Activated CD8-positive, alpha-beta memory T cell treated with anti-CD3 and anti-CD28 coated beads, Interleukin-2, amount 10 ng/mL, durations not matched to agents 7 days and 5 days (primary cell): ENCODE results near the gene DGKI. TPM values are rescaled to one million over a fixed set of nuclear protein-coding genes. Genes with fewer than 3 reads are reported as not detected.

ENCODE experiments used
- ATAC-seq: fragments of 150-1000 bp; cut with Tn5 transposase; one replicate; pipeline ENCODE4 v1.10.0; 2021; ENCODE audit warnings: moderate library complexity
- CTCF ChIA-PET: fragments of 350-600 bp; sonication (Branson Sonifier 250); formaldehyde crosslinking; loops from one replicate; lab custom pipeline; 2021; ENCODE audit warnings: antibody characterized with exemption; lab: Charles Lee
- DNase-seq: peaks from one replicate; pipeline ENCODE4 v3.0.0-alpha.2; 2020
- H3K27ac Mint-ChIP-seq: one replicate; pipeline ENCODE4 v1.8.0; 2021; ENCODE audit warnings: mild to moderate bottlenecking, mixed read lengths
- H3K27me3 Mint-ChIP-seq: one replicate; pipeline ENCODE4 v1.8.0; 2021; ENCODE audit warnings: mixed read lengths
- H3K36me3 Mint-ChIP-seq: one replicate; pipeline ENCODE4 v1.8.0; 2021; ENCODE audit warnings: mild to moderate bottlenecking, mixed read lengths
- H3K4me1 Mint-ChIP-seq: one replicate; pipeline ENCODE4 v1.8.0; 2021; ENCODE audit warnings: mixed read lengths
- H3K4me3 Mint-ChIP-seq: one replicate; pipeline ENCODE4 v1.8.0; 2021; ENCODE audit warnings: mild to moderate bottlenecking, moderate library complexity, mixed read lengths
- H3K9me3 Mint-ChIP-seq: one replicate; pipeline ENCODE4 v1.8.0; 2022; ENCODE audit warnings: low read depth, mixed read lengths
- total RNA-seq, 2 experiments: library from RNA; stranded (reverse); gene quantifications; one replicate each; pipeline ENCODE4 v1.2.3, GENCODE V29; 2021

The DGKI gene
- total RNA-seq, 2 experiments from 2014 or later, result 2.2 TPM; not detected in 1

DNA sequence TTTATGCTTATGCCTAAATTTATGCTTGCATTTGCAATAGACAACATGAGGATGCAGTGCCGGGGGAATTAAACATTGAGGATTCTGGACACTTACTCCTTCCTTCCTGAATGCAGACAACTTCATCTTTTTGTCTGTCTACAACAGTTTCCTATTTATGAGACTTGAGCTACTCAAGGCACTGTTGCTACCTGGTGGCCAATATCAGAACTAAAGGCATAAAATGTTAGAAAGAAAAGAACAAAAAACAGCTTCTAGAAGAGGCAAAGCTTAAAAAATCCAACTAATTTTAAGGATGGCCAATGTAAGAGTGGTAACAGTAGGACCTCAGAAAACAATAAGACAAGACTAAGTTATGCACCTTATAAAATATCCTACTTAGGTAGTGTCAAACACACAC lies 358.7 kb downstream of the DGKI start:
- Mint-ChIP-seq H3K4me1 (no peaks in the 10 kb centered on the region), H3K9me3 (no peaks in the 10 kb centered on the region), H3K36me3 (no peaks in the 10 kb centered on the region), H3K27ac (no peak overlapping the region), H3K27me3 (no peaks in the 10 kb centered on the region), H3K4me3 (no peak overlapping the region)
- ATAC-seq (no peak), DNase-seq (no peak)
- CTCF ChIA-PET, result no interaction called here

DNA sequence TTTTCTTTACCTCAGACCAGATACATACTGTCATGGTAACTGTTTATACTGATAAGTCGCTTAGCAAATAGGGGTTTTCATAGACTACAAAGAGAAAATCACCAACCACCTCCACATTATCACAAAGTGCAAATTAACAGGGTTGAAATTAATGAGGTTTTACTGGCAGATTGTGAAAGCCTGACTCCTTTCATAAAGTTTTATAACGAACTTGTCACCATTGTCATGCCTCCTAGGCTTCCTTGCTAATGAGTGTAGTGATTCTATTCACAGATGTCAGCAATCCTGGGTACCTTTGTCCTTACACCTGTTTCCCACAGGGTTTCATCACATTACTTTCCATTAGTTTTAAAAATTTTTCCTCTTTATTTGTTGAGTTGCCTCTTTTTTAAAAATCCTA lies 361.0 kb downstream of the DGKI start:
- CTCF ChIA-PET, result no interaction called here
- H3K27ac Mint-ChIP-seq, result no peak overlapping the region
- no peaks in the 10 kb centered on the region for H3K27me3 Mint-ChIP-seq
- DNase-seq (no peak), ATAC-seq (no peak)
- H3K4me3 Mint-ChIP-seq, result no peak overlapping the region
- no peaks in the 10 kb centered on the region for H3K9me3 Mint-ChIP-seq
- no peaks in the 10 kb centered on the region for H3K4me1 Mint-ChIP-seq
- H3K36me3 Mint-ChIP-seq, result no peaks in the 10 kb centered on the region

DNA sequence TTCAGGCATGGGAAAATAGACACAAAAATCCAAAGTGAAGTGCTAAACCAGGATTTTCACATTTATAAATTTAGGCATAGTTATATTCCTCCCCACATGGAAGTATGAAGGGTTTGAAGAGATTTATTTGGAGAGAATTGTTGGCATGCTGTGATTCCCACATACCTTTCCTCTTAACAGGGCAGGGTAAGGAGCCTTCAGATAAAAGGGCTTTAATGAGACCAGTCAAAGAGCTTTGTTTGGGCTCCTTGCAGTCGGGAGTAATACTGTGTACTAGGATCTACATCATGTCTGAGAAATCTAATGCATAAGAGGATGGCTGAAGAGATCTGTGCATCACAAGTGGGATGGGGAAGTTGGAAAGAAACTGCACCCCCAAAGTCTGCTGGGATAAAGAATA lies 362.4 kb downstream of the DGKI start:
- Mint-ChIP-seq H3K27me3 (no peaks in the 10 kb centered on the region), H3K36me3 (no peaks in the 10 kb centered on the region), H3K9me3 (no peaks in the 10 kb centered on the region), H3K27ac (no peak overlapping the region), H3K4me1 (no peaks in the 10 kb centered on the region), H3K4me3 (no peak overlapping the region)
- DNase-seq (no peak), ATAC-seq (no peak)
- CTCF ChIA-PET, result interaction anchor here (0.6 kb wide), 1 partner anchor 149 kb away, joined by 4 read pairs; no protein-coding TSS in a partner anchor

DNA sequence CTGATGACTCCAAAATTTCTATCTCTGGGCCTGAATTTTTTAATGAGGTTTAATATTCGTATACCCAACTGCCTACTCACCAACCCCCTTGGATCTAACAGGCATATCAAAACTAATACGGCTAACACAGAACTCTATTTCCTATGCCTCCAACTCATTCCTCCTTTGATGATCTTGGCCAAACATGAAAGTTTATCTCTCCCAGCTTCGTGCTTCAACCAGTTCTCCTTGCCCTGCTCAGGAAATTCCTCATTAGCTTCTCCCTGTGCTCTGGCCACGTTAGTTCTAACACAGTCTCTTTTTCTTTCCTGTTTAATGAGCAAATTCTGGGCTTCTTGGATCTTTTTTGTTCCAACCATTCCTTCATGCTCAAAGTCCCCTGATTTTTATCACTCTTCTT lies 364.3 kb downstream of the DGKI start:
- H3K4me1 Mint-ChIP-seq, result no peaks in the 10 kb centered on the region
- H3K27ac Mint-ChIP-seq, result no peak overlapping the region
- CTCF ChIA-PET, result no interaction called here
- no peaks in the 10 kb centered on the region for H3K36me3 Mint-ChIP-seq
- H3K9me3 Mint-ChIP-seq, result no peaks in the 10 kb centered on the region
- H3K4me3 Mint-ChIP-seq, result no peak overlapping the region
- no peaks in the 10 kb centered on the region for H3K27me3 Mint-ChIP-seq
- ATAC-seq (no peak), DNase-seq (no peak)

DNA sequence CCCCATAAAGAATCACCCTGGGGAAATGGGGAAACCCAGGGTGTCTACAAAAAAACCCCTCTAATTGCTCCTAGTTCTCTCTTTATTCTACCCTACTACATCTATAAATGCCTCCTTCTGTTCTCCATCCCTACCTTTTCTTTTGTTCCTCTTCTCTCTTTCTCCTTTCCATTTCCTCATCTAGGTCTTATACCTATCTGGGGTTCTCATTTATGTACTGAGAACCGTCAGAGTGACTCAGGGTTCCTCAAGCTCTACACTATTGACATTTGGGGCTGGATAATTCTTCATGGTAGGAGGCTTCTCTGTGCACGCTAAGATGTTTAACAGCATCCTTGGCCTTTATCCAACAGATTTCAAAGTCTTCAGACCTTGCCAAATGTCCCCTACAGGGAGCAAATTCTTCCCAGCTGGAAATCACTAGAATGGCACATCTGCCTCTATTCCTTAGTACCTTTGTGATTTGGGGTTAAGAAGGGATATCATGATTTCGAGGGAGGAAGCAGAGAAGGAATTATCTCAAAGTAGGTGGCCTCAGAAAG lies 365.9 kb downstream of the DGKI start:
- ATAC-seq, result no peak
- Mint-ChIP-seq H3K9me3 (no peaks in the 10 kb centered on the region), H3K36me3 (no peaks in the 10 kb centered on the region), H3K27ac (no peak overlapping the region), H3K4me1 (no peaks in the 10 kb centered on the region), H3K27me3 (no peaks in the 10 kb centered on the region), H3K4me3 (no peak overlapping the region)
- CTCF ChIA-PET, result no interaction called here
- no peak for DNase-seq

DNA sequence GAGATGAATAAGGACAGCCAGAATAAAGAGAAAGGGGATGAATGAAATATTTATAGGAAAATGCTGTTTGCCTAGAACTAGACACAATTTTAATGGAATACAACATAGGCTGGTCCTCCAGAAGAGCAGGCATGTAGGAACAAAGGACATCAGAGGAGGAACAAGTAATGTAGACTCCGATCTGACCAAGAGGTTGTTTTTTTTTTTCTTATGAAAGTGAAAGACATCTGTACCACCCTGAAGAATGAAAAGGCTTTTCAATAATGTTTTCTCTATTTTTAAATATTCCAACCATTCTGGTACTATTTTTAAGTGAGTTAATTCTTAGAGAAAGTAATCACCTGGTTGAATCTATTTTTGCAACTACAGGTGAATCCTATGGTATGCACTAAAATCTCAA lies 366.4 kb downstream of the DGKI start:
- CTCF ChIA-PET, result no interaction called here
- no peak for ATAC-seq
- no peak for DNase-seq
- Mint-ChIP-seq H3K36me3 (no peaks in the 10 kb centered on the region), H3K4me1 (no peaks in the 10 kb centered on the region), H3K27ac (no peak overlapping the region), H3K9me3 (no peaks in the 10 kb centered on the region), H3K27me3 (no peaks in the 10 kb centered on the region), H3K4me3 (no peak overlapping the region)

DNA sequence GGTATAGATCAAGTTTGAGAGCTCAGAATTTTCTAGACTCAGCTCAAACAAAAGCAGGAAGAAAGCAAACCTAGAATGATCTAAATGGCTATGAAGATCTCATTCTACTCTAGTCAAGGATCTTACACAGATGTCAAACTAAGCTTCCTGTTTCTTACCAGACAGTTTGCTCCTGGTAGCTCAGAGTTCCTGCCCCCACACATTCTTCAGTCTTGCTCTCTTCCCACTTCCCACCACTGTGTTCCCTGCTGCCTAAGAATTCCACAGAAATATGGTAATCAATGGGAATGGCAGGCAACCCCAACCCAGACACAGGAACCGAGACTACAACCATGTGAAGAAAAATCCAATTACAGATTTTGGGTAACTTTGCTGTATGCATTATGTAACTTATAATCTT lies 369.8 kb downstream of the DGKI start:
- H3K4me3 Mint-ChIP-seq, result no peak overlapping the region
- no peak overlapping the region for H3K27ac Mint-ChIP-seq
- H3K4me1 Mint-ChIP-seq, result no peaks in the 10 kb centered on the region
- DNase-seq, result no peak
- no peaks in the 10 kb centered on the region for H3K9me3 Mint-ChIP-seq
- no peak for ATAC-seq
- no peaks in the 10 kb centered on the region for H3K36me3 Mint-ChIP-seq
- H3K27me3 Mint-ChIP-seq, result no peaks in the 10 kb centered on the region
- CTCF ChIA-PET, result no interaction called here

DNA sequence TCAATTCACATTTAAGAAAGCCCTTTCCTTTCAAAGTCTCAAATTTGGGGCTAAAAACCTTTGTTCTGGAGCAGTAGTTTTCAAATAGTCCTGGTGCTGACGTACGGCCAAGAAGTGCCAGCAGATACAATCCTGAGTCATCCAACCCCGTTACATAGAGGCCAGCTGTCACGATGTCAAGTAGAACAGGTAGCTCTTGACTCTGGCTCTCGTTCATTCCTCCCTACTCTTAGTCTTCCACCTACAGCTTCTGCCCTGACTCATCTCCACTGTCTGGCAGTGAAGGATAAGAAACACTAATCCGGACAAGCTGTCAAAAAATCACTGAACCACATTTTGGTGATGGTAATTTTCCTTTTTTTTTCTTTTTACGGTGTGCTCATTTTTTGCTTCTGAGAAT lies 370.8 kb downstream of the DGKI start:
- Mint-ChIP-seq H3K27me3 (no peaks in the 10 kb centered on the region), H3K4me3 (no peak overlapping the region), H3K9me3 (no peaks in the 10 kb centered on the region), H3K4me1 (no peaks in the 10 kb centered on the region), H3K27ac (no peak overlapping the region), H3K36me3 (no peaks in the 10 kb centered on the region)
- CTCF ChIA-PET, result interaction anchor here (1.4 kb wide), 1 partner anchor 14 kb away, joined by 3 read pairs; no protein-coding TSS in a partner anchor
- ATAC-seq (no peak), DNase-seq (no peak)

DNA sequence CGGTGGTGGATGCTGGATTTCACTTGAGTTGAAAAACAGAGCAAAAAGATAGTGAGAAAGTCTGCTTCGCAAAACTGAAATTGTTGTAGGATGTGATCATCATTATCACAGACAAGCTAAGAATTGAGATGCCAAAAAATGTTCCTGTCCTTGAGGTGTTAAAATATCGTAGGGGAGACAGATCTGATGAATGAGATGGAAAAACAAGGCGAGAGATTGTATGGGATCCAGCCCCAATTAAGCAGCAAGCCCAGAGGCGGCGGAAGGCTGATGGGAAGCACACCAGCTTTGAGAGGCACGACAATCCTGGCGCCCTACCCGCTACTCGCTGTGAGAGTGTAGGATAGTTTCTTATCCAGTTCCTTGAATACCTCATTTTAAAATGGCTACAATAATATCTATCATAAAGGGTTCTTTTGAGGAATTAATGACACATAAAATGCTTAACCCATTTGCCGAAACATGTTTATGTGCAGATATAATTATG lies 372.2 kb downstream of the DGKI start:
- no peaks in the 10 kb centered on the region for H3K36me3 Mint-ChIP-seq
- ATAC-seq, result no peak
- no peak overlapping the region for H3K4me3 Mint-ChIP-seq
- no peaks in the 10 kb centered on the region for H3K4me1 Mint-ChIP-seq
- H3K27me3 Mint-ChIP-seq, result no peaks in the 10 kb centered on the region
- no peaks in the 10 kb centered on the region for H3K9me3 Mint-ChIP-seq
- CTCF ChIA-PET, result no interaction called here
- no peak overlapping the region for H3K27ac Mint-ChIP-seq
- no peak for DNase-seq

DNA sequence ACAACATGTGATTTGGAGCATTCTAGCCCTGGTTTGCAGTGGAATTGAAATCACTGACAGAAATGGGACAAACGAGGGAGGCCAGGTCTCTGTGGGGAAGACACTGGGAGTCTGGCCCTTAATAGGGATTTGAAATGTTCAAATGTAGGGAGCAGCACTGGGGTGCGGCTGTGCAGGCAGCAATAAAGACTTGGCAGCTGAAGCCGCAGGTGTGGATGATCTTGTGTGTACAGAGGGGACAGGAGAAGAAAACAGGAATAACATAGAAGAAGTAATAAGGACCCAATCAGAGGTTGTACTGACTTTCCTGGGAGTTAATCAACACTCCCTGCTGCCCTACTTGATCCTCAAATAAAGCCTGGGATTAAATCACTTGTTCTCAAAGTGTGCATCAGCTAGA lies 375.6 kb downstream of the DGKI start:
- no peak for ATAC-seq
- Mint-ChIP-seq H3K36me3 (no peaks in the 10 kb centered on the region), H3K4me3 (no peak overlapping the region), H3K27me3 (no peaks in the 10 kb centered on the region), H3K4me1 (no peaks in the 10 kb centered on the region), H3K9me3 (no peaks in the 10 kb centered on the region), H3K27ac (no peak overlapping the region)
- DNase-seq, result no peak
- CTCF ChIA-PET, result no interaction called here

DNA sequence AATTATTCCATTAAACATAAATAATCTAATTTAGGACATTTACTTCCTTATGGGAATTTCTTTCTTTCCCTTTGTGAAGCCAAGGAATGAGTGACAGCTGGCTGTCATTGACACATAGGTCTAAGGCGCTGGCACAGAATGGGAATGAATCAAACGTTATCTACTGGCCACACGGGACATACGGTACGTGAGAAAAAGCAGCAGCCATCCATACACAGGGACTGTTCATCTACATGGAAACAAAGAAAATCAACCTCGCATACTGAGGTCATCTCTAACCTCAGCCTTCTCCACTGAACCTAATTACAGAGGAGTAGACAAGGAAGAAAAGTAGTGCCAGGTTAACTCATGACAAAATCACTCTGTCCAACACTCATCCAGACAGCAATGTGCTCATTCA lies 376.9 kb downstream of the DGKI start:
- H3K9me3 Mint-ChIP-seq, result no peaks in the 10 kb centered on the region
- no peak for ATAC-seq

DNA sequence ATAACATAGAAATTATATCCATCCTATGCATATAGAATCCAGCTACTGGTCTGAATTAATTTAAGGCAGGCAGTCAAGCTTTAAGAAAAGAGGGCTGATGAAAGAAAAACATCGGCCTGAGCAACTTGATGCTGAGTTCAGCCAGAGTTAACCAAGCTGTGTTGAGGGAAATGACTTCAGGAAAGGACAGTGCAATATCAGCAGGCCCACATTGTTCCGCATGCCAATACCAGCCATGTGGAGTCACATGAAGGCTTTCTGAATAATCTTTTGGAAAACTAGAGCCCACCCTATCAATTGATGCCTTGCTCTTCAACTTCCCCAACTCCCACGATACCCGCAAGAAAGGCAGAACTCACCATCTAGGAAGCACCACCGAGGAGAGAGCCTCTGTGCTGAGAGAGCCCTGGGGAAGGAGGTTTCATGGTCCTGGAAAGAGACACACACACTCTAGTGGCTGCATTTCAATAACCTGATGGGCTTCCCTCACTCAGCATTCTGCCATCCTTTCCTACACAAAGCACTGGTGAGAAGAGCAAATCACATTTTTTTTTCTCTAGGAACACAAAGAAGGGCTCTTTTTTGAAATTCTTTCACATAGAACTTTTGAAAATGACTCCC lies 377.5 kb downstream of the DGKI start:
- H3K27ac Mint-ChIP-seq, result no peak overlapping the region
- CTCF ChIA-PET, result no interaction called here
- no peak overlapping the region for H3K4me3 Mint-ChIP-seq
- no peaks in the 10 kb centered on the region for H3K4me1 Mint-ChIP-seq
- no peaks in the 10 kb centered on the region for H3K9me3 Mint-ChIP-seq
- H3K27me3 Mint-ChIP-seq, result no peaks in the 10 kb centered on the region
- DNase-seq, result no peak
- no peak for ATAC-seq
- no peaks in the 10 kb centered on the region for H3K36me3 Mint-ChIP-seq

More for the DNA sequence above, 376.9 kb downstream of the DGKI start:
- Mint-ChIP-seq H3K27ac (no peak overlapping the region), H3K4me1 (no peaks in the 10 kb centered on the region), H3K4me3 (no peak overlapping the region), H3K27me3 (no peaks in the 10 kb centered on the region), H3K36me3 (no peaks in the 10 kb centered on the region)
- DNase-seq, result no peak
- CTCF ChIA-PET, result no interaction called here

DNA sequence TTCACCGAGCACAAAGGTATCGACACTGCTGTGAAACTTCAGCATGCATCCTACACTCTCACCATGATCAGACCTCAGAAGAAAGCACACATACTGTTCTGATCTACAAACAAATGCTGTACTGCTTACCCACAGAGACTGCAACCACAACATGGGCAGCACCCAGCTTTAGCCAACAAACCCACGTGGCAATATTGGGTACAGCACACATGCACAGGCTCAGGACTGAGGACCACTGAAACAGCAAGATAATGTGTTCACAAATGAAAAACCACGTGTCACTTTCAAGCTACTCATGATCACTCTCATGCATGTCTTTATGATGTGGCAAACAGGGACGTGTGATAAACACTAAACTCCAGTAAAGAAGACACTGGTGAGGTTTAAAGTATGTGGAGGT lies 383.9 kb downstream of the DGKI start:
- ATAC-seq, result no peak

DNA sequence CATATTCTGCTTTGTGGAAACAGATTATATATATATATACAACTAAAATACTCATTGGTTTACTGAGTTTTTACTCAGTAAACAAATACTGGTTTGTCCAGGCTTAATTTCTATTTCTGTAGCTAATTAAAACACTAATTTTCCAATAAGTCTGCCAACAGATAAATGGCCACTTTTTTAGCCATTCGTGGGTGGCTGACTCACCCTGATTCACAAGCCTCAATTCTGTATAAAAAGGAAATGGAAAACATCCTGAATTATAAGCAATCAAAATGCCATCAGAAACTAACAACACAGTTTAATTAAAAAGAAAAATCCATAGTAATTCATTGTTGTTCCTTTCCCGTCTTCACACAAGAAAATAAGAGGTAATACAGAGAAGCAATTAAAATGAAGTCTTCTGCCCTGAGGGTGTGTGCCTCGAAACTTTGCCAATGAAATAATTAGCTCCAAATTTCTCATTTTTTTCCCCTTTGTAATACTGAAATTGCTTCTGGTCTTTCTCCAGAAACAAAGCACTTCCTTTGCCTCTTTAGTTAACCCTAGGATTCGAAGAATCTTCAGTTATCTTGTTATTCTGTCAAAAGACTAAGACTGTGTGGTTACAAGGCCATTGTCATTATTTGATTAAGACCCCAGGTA lies 384.6 kb downstream of the DGKI start:
- H3K9me3 Mint-ChIP-seq, result no peaks in the 10 kb centered on the region
- no peak overlapping the region for H3K27ac Mint-ChIP-seq
- CTCF ChIA-PET, result interaction anchor here (1.8 kb wide), 1 partner anchor 14 kb away, joined by 3 read pairs; no protein-coding TSS in a partner anchor
- no peaks in the 10 kb centered on the region for H3K36me3 Mint-ChIP-seq
- no peaks in the 10 kb centered on the region for H3K27me3 Mint-ChIP-seq
- ATAC-seq (no peak), DNase-seq (no peak)
- H3K4me1 Mint-ChIP-seq, result no peaks in the 10 kb centered on the region
- no peak overlapping the region for H3K4me3 Mint-ChIP-seq

More for the DNA sequence above, 383.9 kb downstream of the DGKI start:
- Mint-ChIP-seq H3K27ac (no peak overlapping the region), H3K9me3 (no peaks in the 10 kb centered on the region), H3K4me3 (no peak overlapping the region), H3K27me3 (no peaks in the 10 kb centered on the region), H3K4me1 (no peaks in the 10 kb centered on the region), H3K36me3 (no peaks in the 10 kb centered on the region)
- no peak for DNase-seq
- CTCF ChIA-PET, result interaction anchor here (1.8 kb wide), 1 partner anchor 13 kb away, joined by 3 read pairs; no protein-coding TSS in a partner anchor
